Epithelial cell of proximal tubule (primary cell): ENCODE data around the gene ZNF454. TPM values are rescaled to one million over a fixed set of nuclear protein-coding genes. Genes with fewer than 3 reads are reported as not detected.

Experiments
- DNase-seq: peaks from one replicate; pipeline ENCODE4 v3.0.0-alpha.2; 2011; ENCODE audit warnings: low read depth
- H3K4me3 ChIP-seq: 2 replicates; pipeline ENCODE4 v1.5.1; 2011; ENCODE audit warnings: low read depth, mild to moderate bottlenecking, low read length
- total RNA-seq: library from RNA; depleted of rRNA; stranded (reverse); fragments of >200 nt; gene quantifications from 2 replicates; pipeline ENCODE4 v1.2.3, GENCODE V29; 2015
- TF ChIP-seq, protein P1 (sequence below): conservative IDR thresholded peaks from 2 replicates; pipeline ENCODE4 v1.5.1; 2012; ENCODE audit warnings: low read depth, mild to moderate bottlenecking, low read length

ZNF454 gene
- total RNA-seq, 1 donor from 2014 or later = 1.7 TPM

DNA sequence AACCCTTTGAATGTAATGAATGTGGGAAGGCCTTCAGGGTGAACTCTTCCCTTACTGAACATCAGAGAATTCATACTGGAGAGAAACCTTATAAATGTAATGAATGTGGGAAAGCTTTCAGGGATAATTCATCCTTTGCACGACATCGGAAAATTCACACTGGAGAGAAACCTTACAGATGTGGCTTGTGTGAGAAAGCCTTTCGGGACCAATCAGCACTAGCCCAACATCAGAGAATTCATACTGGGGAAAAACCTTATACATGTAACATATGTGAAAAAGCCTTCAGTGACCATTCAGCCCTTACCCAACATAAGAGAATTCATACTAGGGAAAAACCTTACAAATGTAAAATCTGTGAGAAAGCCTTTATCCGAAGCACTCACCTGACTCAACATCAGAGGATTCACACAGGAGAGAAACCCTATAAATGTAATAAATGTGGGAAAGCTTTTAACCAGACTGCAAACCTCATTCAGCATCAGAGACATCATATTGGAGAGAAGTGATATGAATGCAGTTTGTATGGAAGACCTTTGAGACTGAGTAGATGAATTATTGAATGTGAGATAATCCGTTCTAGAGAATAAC, 24.6 kb downstream of the ZNF454 start:
- no peak overlapping the region for H3K4me3 ChIP-seq
- no peak for DNase-seq
- TF ChIP-seq, protein P1, sequence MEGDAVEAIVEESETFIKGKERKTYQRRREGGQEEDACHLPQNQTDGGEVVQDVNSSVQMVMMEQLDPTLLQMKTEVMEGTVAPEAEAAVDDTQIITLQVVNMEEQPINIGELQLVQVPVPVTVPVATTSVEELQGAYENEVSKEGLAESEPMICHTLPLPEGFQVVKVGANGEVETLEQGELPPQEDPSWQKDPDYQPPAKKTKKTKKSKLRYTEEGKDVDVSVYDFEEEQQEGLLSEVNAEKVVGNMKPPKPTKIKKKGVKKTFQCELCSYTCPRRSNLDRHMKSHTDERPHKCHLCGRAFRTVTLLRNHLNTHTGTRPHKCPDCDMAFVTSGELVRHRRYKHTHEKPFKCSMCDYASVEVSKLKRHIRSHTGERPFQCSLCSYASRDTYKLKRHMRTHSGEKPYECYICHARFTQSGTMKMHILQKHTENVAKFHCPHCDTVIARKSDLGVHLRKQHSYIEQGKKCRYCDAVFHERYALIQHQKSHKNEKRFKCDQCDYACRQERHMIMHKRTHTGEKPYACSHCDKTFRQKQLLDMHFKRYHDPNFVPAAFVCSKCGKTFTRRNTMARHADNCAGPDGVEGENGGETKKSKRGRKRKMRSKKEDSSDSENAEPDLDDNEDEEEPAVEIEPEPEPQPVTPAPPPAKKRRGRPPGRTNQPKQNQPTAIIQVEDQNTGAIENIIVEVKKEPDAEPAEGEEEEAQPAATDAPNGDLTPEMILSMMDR = no peak

DNA sequence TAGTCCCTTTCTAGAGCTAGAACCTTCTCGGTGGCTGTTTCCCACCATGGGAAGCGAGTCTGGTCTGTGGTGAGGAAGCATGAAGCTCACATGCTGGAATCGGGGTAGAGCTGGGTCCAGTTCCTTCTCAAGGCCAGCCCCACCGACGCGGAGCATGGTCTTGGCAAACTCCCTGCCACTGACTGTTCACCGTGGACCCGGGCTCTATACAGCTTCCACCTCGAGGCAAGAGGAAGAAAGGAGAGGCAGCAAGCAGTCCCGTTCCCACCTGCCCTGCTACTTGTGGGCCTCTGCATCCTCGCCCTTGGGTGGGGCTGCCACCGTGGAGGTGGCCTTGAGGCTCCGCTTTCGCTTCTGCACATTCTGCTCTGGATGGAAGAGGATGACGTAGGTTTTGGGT, 40.4 kb downstream of the ZNF454 start:
- TF ChIP-seq, protein P1 = no peak
- H3K4me3 ChIP-seq = no peak overlapping the region

DNA sequence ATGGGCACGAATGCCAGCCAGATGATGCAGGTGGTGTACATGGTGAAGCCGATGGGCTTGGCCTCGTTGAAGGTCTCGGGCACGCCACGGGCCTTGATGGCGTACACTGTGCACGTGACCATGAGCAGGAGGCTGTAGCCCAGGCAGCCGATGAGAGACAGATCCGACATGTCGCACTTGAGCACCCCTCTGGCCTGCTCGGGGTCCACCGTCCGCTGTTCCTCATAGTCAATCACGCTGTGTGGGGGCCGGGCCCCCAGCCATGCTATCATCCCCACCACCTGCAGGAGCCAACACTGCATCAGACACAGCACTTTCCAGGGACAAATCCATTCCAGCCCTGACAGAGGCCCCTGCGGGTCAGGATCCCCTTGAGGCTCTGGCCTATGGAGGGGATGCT, 41.9 kb downstream of the ZNF454 start:
- no peak overlapping the region for H3K4me3 ChIP-seq
- DNase-seq = no peak
- TF ChIP-seq, protein P1 = no peak

More for the DNA sequence above, 40.4 kb downstream of the ZNF454 start:
- no peak for DNase-seq

DNA sequence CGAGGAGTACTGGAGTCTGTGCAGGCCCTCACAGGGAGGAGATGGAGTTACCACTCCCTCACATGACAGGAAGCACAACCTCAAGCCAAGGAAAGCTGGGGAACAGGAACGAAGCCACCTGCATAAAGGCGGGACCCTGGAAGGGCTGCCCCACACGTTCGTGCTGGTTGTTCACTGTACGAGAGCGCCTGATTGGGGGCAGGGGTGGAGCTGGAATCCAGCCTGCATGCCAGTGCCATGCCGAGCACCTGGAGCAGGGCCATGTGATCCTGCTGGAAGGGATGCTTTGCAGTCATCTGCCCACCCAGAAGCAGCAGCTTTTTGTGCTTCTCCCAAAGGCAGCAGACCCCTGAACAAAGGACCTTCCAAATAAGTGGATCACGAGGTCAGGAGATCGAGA, 42.7 kb downstream of the ZNF454 start:
- TF ChIP-seq, protein P1 = no peak
- no peak for DNase-seq
- H3K4me3 ChIP-seq = no peak overlapping the region

DNA sequence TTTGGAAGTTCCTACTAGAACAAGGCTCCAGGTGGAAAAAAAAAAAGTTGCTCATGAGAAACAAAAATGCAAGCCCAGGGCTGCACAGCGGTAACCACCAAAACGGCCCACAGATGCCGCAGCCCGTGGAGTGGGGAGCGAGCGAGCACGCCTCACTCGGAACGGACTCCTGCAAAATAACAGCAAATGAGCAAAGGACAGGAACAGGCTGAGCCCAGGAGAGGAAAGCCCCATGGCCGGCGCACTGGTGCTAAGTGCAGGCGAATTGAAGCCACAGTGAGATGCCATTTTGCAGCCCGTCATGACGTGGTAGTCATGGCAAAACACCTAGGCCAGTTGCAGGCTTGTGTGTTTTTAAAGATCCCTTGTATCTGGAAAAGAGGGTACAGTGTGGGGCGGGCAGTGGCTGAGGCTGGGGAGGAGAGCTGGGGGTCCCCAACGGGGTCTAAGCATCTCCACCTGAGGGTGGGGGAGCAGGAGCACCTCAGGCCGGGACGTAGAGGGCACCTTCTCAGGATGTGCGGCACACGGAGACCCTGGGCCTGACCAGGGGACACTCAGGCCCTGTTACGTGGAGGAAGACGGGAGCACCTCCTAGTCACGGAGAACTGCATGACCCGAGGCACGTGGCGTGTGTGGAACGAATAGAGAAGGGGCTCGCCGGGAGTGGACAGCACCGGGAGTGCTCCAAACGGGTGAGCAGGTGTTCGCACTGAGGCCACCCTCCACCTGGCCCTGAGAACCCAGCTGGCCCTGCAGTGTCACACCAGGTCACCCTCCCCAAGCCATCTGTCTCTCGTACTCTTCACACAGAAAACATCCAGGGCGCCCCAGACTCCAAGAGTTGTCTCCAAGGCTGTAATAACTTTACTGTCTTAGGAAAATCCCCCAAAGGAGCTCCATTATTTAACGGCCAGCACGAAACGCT, 43.4 kb downstream of the ZNF454 start:
- no peak for DNase-seq
- TF ChIP-seq, protein P1 = no peak
- no peak overlapping the region for H3K4me3 ChIP-seq

DNA sequence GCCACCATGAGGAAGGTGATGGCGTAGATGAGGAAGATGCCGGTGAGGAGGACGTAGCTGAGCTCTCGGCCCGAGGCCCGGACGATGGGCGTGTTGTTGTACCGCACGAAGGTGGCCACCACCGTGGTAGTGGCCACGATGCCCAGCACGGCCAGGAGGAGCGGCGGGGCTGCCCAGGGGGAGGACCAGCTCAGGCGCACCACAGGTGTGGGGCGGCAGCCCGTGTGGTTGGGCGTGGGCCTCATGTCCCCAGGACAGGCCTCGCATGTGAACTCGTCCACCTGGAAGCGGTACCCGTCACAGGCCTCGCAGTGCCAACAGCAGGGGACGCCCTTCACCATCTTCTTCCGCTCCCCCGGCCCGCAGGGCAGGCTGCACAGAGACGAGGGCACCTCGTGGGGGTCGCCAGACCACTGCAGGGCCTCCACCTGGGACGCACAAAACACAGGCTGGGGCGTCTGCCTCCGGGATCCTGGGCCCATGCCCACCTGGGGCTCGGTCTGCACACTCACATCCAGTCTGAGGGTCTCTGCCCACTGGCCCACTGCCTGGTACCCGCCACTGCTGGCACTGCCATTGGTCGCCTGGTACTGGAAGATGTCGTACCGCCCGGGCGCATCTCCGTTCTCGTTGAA, 45.4 kb downstream of the ZNF454 start:
- no peak overlapping the region for H3K4me3 ChIP-seq
- TF ChIP-seq, protein P1 = no peak
- DNase-seq = no peak
